IMR-90 (cell line): ENCODE measurements around the gene SFXN3. TPM values are rescaled to one million over a fixed set of nuclear protein-coding genes. Genes with fewer than 3 reads are reported as not detected.

ENCODE experiments used
- ATAC-seq: fragments of 200-7000 bp; cut with Tn5 transposase; 2 replicates; pipeline ENCODE4 v1.9.1; 2020; ENCODE audit warnings: low read depth, mild to moderate bottlenecking, moderate library complexity
- BruUV-seq: library from RNA; stranded (reverse); fragments of 400-500 nt; replicated peaks from 2 replicates; lab custom pipeline; 2021; lab: Mats Ljungman, UMichigan
- CTCF ChIA-PET: fragments of 300-600 bp; formaldehyde crosslinking; extraction: SDS; loops from one replicate; lab custom pipeline; 2021; ENCODE audit warnings: antibody characterized with exemption; lab: Yijun Ruan, JAX
- POLR2A ChIA-PET: fragments of 300-600 bp; sonication (Branson Sonifier 250); formaldehyde crosslinking; loops from one replicate; lab custom pipeline; 2022; ENCODE audit warnings: antibody characterized with exemption; ENCODE audit not compliant: unreplicated experiment; lab: Charles Lee
- DNase-seq: peaks from one replicate; pipeline ENCODE4 v3.0.0; 2013
- H2AFZ ChIP-seq: replicated peaks from 2 replicates; pipeline ENCODE3; 2013; ENCODE audit warnings: low read length, mild to moderate bottlenecking; ENCODE audit not compliant: poor library complexity
- H2AK5ac ChIP-seq: 2 replicates; pipeline ENCODE4 v1.6.1; 2013; ENCODE audit warnings: low read depth, low read length, inconsistent platforms
- H2AK9ac ChIP-seq: replicated peaks from 2 replicates; pipeline ENCODE3; 2013; ENCODE audit warnings: mild to moderate bottlenecking, low read depth, low read length, moderate library complexity; ENCODE audit not compliant: poor library complexity
- H2BK120ac ChIP-seq: 2 replicates; pipeline ENCODE4 v1.6.1; 2013; ENCODE audit warnings: low read depth, low read length, inconsistent platforms
- H2BK15ac ChIP-seq: 3 replicates; pipeline ENCODE4 v1.6.1; 2013; ENCODE audit warnings: low read depth, low read length, inconsistent platforms
- H2BK20ac ChIP-seq: 2 replicates; pipeline ENCODE4 v1.6.1; 2013; ENCODE audit warnings: low read depth, mild to moderate bottlenecking, inconsistent platforms, low read length, moderate library complexity
- H2BK5ac ChIP-seq: 2 replicates; pipeline ENCODE4 v1.6.1; 2013; ENCODE audit warnings: mild to moderate bottlenecking, low read depth, low read length, inconsistent platforms; ENCODE audit not compliant: poor library complexity, severe bottlenecking
- H3K14ac ChIP-seq: replicated peaks from 2 replicates; pipeline ENCODE4 v1.6.1; 2013; ENCODE audit warnings: low read depth, low read length, inconsistent platforms
- H3K18ac ChIP-seq: 2 replicates; pipeline ENCODE4 v1.6.1; 2013; ENCODE audit warnings: low read depth, low read length, control low read depth
- H3K23ac ChIP-seq: 2 replicates; pipeline ENCODE4 v1.6.1; 2013; ENCODE audit warnings: low read depth, low read length, inconsistent platforms
- H3K27ac ChIP-seq: 2 replicates; pipeline ENCODE4 v1.5.1; 2013; ENCODE audit warnings: mild to moderate bottlenecking, control low read depth, low read length; ENCODE audit not compliant: insufficient read depth
- H3K27me3 ChIP-seq: 2 replicates; pipeline ENCODE4 v1.6.1; 2013; ENCODE audit warnings: low read length; ENCODE audit not compliant: control insufficient read depth, insufficient read depth
- H3K36me3 ChIP-seq: 2 replicates; pipeline ENCODE4 v1.6.1; 2013; ENCODE audit warnings: low read length, mixed read lengths; ENCODE audit not compliant: control insufficient read depth, insufficient read depth
- H3K4ac ChIP-seq: 2 replicates; pipeline ENCODE4 v1.6.1; 2013; ENCODE audit warnings: low read depth, low read length, inconsistent platforms
- H3K4me1 ChIP-seq: 2 replicates; pipeline ENCODE4 v1.6.1; 2013; ENCODE audit warnings: low read length, mixed read lengths; ENCODE audit not compliant: control insufficient read depth, insufficient read depth
- H3K4me2 ChIP-seq: 2 replicates; pipeline ENCODE4 v1.6.1; 2013; ENCODE audit warnings: low read depth, mild to moderate bottlenecking, control low read depth, low read length, moderate library complexity
- H3K4me3 ChIP-seq: 2 replicates; pipeline ENCODE4 v1.5.1; 2013; ENCODE audit warnings: low read depth, mild to moderate bottlenecking, control low read depth, low read length, moderate library complexity; ENCODE audit not compliant: insufficient read depth
- H3K56ac ChIP-seq: 2 replicates; pipeline ENCODE4 v1.6.1; 2013; ENCODE audit warnings: low read length, inconsistent platforms; ENCODE audit not compliant: insufficient read depth; ENCODE audit errors: extremely low read depth
- H3K79me1 ChIP-seq, 2 experiments: 2 replicates each; pipeline ENCODE4 v1.6.1; 2013; ENCODE audit warnings: low read length in 2 of 2, inconsistent platforms in 1 of 2, low read depth in 1 of 2
- H3K9ac ChIP-seq: 2 replicates; pipeline ENCODE4 v1.6.1; 2013; ENCODE audit warnings: low read depth, low read length, control low read depth
- H3K9me1 ChIP-seq: 2 replicates; pipeline ENCODE4 v1.6.1; 2013; ENCODE audit warnings: low read length, inconsistent platforms; ENCODE audit not compliant: insufficient read depth
- H3K9me3 ChIP-seq: 2 replicates; pipeline ENCODE4 v1.6.1; 2013; ENCODE audit warnings: low read length; ENCODE audit not compliant: control insufficient read depth, insufficient read depth
- H4K20me1 ChIP-seq: 2 replicates; pipeline ENCODE4 v1.6.1; 2013; ENCODE audit warnings: low read length, inconsistent platforms; ENCODE audit not compliant: insufficient read depth
- H4K5ac ChIP-seq: 2 replicates; pipeline ENCODE4 v1.6.1; 2013; ENCODE audit warnings: mild to moderate bottlenecking, low read depth, low read length, control low read depth
- H4K8ac ChIP-seq, 2 experiments: 2 replicates each; pipeline ENCODE4 v1.6.1; 2013; ENCODE audit warnings: low read depth in 2 of 2, low read length in 2 of 2, control low read depth in 1 of 2, inconsistent platforms in 1 of 2
- H4K91ac ChIP-seq: 2 replicates; pipeline ENCODE4 v1.6.1; 2013; ENCODE audit warnings: low read depth, low read length, inconsistent platforms; ENCODE audit not compliant: insufficient read depth
- BHLHE40 ChIP-seq: fragments of 150-350 bp; IDR thresholded peaks from 2 replicates; pipeline ENCODE4 v1.6.1; 2016; ENCODE audit warnings: mild to moderate bottlenecking, low read depth, low read length
- CEBPB ChIP-seq: IDR thresholded peaks from 2 replicates; pipeline ENCODE4 v1.6.1; 2012; ENCODE audit warnings: low read depth, low read length, improper control_type of control experiment
- CTCF ChIP-seq: conservative IDR thresholded peaks from 2 replicates; pipeline ENCODE4 v1.5.1; 2012; ENCODE audit warnings: mild to moderate bottlenecking, low read depth, low read length, improper control_type of control experiment
- ELK1 ChIP-seq: fragments of 150-350 bp; IDR thresholded peaks from 2 replicates; pipeline ENCODE4 v1.6.1; 2016; ENCODE audit warnings: low read depth, mild to moderate bottlenecking, low read length, moderate library complexity, borderline replicate concordance
- MAFK ChIP-seq: IDR thresholded peaks from 2 replicates; pipeline ENCODE4 v1.6.1; 2012; ENCODE audit warnings: low read depth, low read length, improper control_type of control experiment
- POLR2A ChIP-seq: IDR thresholded peaks from 2 replicates; pipeline ENCODE4 v1.6.1; 2012; ENCODE audit warnings: mild to moderate bottlenecking, low read depth, low read length
- RAD21 ChIP-seq: IDR thresholded peaks from 2 replicates; pipeline ENCODE4 v1.6.1; 2012; ENCODE audit warnings: low read length, improper control_type of control experiment
- RCOR1 ChIP-seq: IDR thresholded peaks from 2 replicates; pipeline ENCODE4 v1.6.1; 2012; ENCODE audit warnings: mild to moderate bottlenecking, low read length, improper control_type of control experiment; ENCODE audit not compliant: insufficient replicate concordance
- RFX5 ChIP-seq: IDR thresholded peaks from 2 replicates; pipeline ENCODE4 v1.8.0; 2012; ENCODE audit warnings: low read depth, mild to moderate bottlenecking, low read length, moderate library complexity
- SMC3 ChIP-seq: fragments of 150-350 bp; IDR thresholded peaks from 2 replicates; pipeline ENCODE4 v1.6.1; 2016; ENCODE audit warnings: low read depth, mild to moderate bottlenecking, antibody characterized with exemption, low read length, moderate library complexity
- WGBS, 2 experiments: methylation state at CpG; one replicate each; pipeline versions ENCODE4 v1.1.5 to v1.1.7; 2013; ENCODE audit warnings: missing lambda C conversion rate in 2 of 2; ENCODE audit not compliant: insufficient read length in 1 of 2; ENCODE audit errors: extremely low coverage in 2 of 2; 5-methylcytosine and 5-hydroxymethylcytosine counted together
- dilution Hi-C: fragments of 300-500 bp; cut with HindIII; formaldehyde crosslinking; loops from one replicate; pipeline ENCODE4 v1.14.3; 2018; ENCODE audit warnings: low sequenced_read_pairs; ENCODE audit not compliant: unreplicated experiment
- in situ Hi-C: fragments of 300-500 bp; cut with MboI; formaldehyde crosslinking; loops from 3 replicates; pipeline ENCODE4 v1.14.3; 2019; ENCODE audit warnings: low sequenced_read_pairs, inconsistent platforms, mixed read lengths
- intact Hi-C: fragments of 100-400 bp; cut with micrococcal nuclease; formaldehyde crosslinking; loops from 2 replicates; pipeline ENCODE4 v1.10.0; 2022
- polyA plus RNA-seq, 3 experiments: library from polyadenylated mRNA; depleted of rRNA; stranded (reverse); fragments of >200 nt; gene quantifications; 2 replicates each; pipeline ENCODE4 v1.2.3, GENCODE V29; 2012; ENCODE audit warnings: low replicate concordance in 1 of 3
- total RNA-seq: library from RNA; depleted of rRNA; stranded (reverse); fragments of >200 nt; gene quantifications from 2 replicates; pipeline ENCODE4 v1.2.3, GENCODE V29; 2012

SFXN3 gene
- total and polyA plus RNA-seq, 2 of the 4 experiments (the other 2 are of a cell fraction) = 64.7 to 77.2 TPM

- dilution Hi-C loops = no loop called here
- 76% methylated on average over 3 of the region's 4 CpGs; no CpG with 5 or more reads in 1 of the 2 experiments for WGBS, 2 experiments
Measured at GRCh38 chr10:101021239-101021638, 9.8 kb upstream of the SFXN3 start.

More at GRCh38 chr10:101021239-101021638, 9.8 kb upstream of the SFXN3 start:
- Histone ChIP-seq H3K4me1 (no peaks in the 10 kb centered on the region; the same call in 1 of the 2 replicates), H3K79me1 (no peaks in the 10 kb centered on the region), H3K27ac (no peak overlapping the region), H3K36me3 (no peaks in the 10 kb centered on the region), H2AFZ (no peak overlapping the region), H2BK120ac (no peak overlapping the region), H3K9ac (no peak overlapping the region), H3K27me3 (peaks cover 1% of the 10 kb centered on the region; the same call in 1 of the 2 replicates), H2BK5ac (no peak overlapping the region), H3K14ac (no peak overlapping the region), H3K18ac (no peak overlapping the region), H4K91ac (no peak overlapping the region), H4K8ac (no peak overlapping the region), H3K4me2 (no peak overlapping the region), H3K9me3 (no peaks in the 10 kb centered on the region), H3K4ac (no peak overlapping the region), H2AK5ac (no peak overlapping the region), H2AK9ac (no peak overlapping the region), H4K20me1 (no peaks in the 10 kb centered on the region), H4K5ac (no peak overlapping the region), H3K56ac (no peak overlapping the region), H3K4me3 (no peak overlapping the region), H2BK15ac (no peak overlapping the region), H3K23ac (no peak overlapping the region), H3K9me1 (no peaks in the 10 kb centered on the region), H2BK20ac (no peak overlapping the region)
- DNase-seq (no peak), ATAC-seq (no peak)
- in situ Hi-C loops = no loop called here
- TF ChIP-seq BHLHE40 (no peak), POLR2A (no peak), RAD21 (no peak), RCOR1 (no peak), CTCF (no peak), CEBPB (no peak), MAFK (no peak), ELK1 (no peak), RFX5 (no peak), SMC3 (no peak)
- ChIA-PET CTCF (no interaction called here), POLR2A (no interaction called here)
- intact Hi-C loops = no loop called here
- BruUV-seq = no TSS peak
